Spinal cord (tissue), 10 donors: ENCODE data around the gene TIMD4. TPM values are rescaled to one million over a fixed set of nuclear protein-coding genes. Genes with fewer than 3 reads are reported as not detected.

Experiments
- DNase-seq, 6 donors: peaks; one replicate each; pipeline versions ENCODE4 v3.0.0 to v3.0.0-alpha.2; 2013 to 2015; ENCODE audit warnings: low spot score in 6 of 6, low read depth in 4 of 6
- H3K27ac ChIP-seq: one replicate; pipeline ENCODE4 v1.5.1; 2013; ENCODE audit warnings: low read depth, low read length, control low read depth
- H3K27me3 ChIP-seq: one replicate; pipeline ENCODE4 v1.6.1; 2013; ENCODE audit warnings: low read length; ENCODE audit not compliant: control insufficient read depth, insufficient read depth
- H3K36me3 ChIP-seq: one replicate; pipeline ENCODE4 v1.6.1; 2013; ENCODE audit warnings: low read length; ENCODE audit not compliant: control insufficient read depth, insufficient read depth
- H3K4me1 ChIP-seq: one replicate; pipeline ENCODE4 v1.6.1; 2013; ENCODE audit warnings: low read length; ENCODE audit not compliant: control insufficient read depth, insufficient read depth
- H3K4me3 ChIP-seq: one replicate; pipeline ENCODE4 v1.5.1; 2013; ENCODE audit warnings: low read depth, low read length, control low read depth
- H3K9me3 ChIP-seq: one replicate; pipeline ENCODE4 v1.6.1; 2013; ENCODE audit warnings: low read length; ENCODE audit not compliant: control insufficient read depth, insufficient read depth
- WGBS: methylation state at CpG from one replicate; pipeline ENCODE4 v1.1.5; 2013; ENCODE audit warnings: missing lambda C conversion rate; ENCODE audit not compliant: insufficient coverage; 5-methylcytosine and 5-hydroxymethylcytosine counted together
- polyA plus RNA-seq, 2 donors: library from polyadenylated mRNA; unstranded; fragments of 120-200 nt; gene quantifications; one replicate each; pipeline ENCODE4 v1.2.1, GENCODE V29; 2013; ENCODE audit not compliant: insufficient read length in 2 of 2
- total RNA-seq, 2 donors: library from RNA; depleted of rRNA in 1 of 2; stranded (reverse); fragments of 120-200 nt in 1 of 2; fragments of >200 nt in 1 of 2; gene quantifications; one replicate each; pipeline versions ENCODE4 v1.2.3 to v1.2.4, GENCODE V29; 2013 to 2014
- donor health status: healthy.

The TIMD4 gene
- total and polyA plus RNA-seq, 4 donors, result 0.40 to 5.3 (median 0.66) TPM

GRCh38 chr5:156879665-156880285, 83.3 kb downstream of the TIMD4 start:
- Histone ChIP-seq H3K4me1 (no peaks in the 10 kb centered on the region), H3K27me3 (no peaks in the 10 kb centered on the region), H3K4me3 (no peak overlapping the region), H3K36me3 (no peaks in the 10 kb centered on the region), H3K27ac (no peak overlapping the region), H3K9me3 (no peaks in the 10 kb centered on the region)
- DNase-seq, result peak in 2 of 6 donors; percentile 25 to 41
- WGBS, result 100% methylated on average over 1 of the region's 3 CpGs

GRCh38 chr5:156871212-156871611, 91.8 kb downstream of the TIMD4 start:
- Histone ChIP-seq H3K9me3 (no peaks in the 10 kb centered on the region), H3K36me3 (no peaks in the 10 kb centered on the region), H3K27me3 (no peaks in the 10 kb centered on the region), H3K4me3 (no peak overlapping the region), H3K4me1 (no peaks in the 10 kb centered on the region), H3K27ac (no peak overlapping the region)
- DNase-seq, result no peak
- 71% methylated on average over 1 of the region's 1 CpG for WGBS

GRCh38 chr5:156870498-156870839, 92.6 kb downstream of the TIMD4 start:
- Histone ChIP-seq H3K36me3 (no peaks in the 10 kb centered on the region), H3K4me1 (no peaks in the 10 kb centered on the region), H3K4me3 (no peak overlapping the region), H3K27me3 (no peaks in the 10 kb centered on the region), H3K9me3 (no peaks in the 10 kb centered on the region), H3K27ac (no peak overlapping the region)
- no CpG with 5 or more reads among the region's 1 CpG for WGBS
- no peak for DNase-seq

Other genes starting within 250 kb of the TIMD4 start
- gene PPP1R2B, start 112.9 kb downstream of the TIMD4 start, total RNA-seq, result under 1 TPM; 0.11 to 0.20 TPM
- not detected for gene PPP1R2B, start 112.9 kb downstream of the TIMD4 start, polyA plus RNA-seq
- gene HAVCR1, start 95.9 kb upstream of the TIMD4 start, total RNA-seq, result under 1 TPM; 0.11 to 0.20 TPM
- under 1 TPM; 0.20 to 0.60 TPM for gene HAVCR1, start 95.9 kb upstream of the TIMD4 start, polyA plus RNA-seq
- 10 to 100 TPM; 10.6 to 22.9 TPM for gene HAVCR2, start 145.8 kb upstream of the TIMD4 start, total RNA-seq
- 1 to 10 TPM; 8.5 to 8.9 TPM for gene HAVCR2, start 145.8 kb upstream of the TIMD4 start, polyA plus RNA-seq
- 10 to 100 TPM; 19.5 to 23.2 TPM for gene MED7, start 179.6 kb upstream of the TIMD4 start, total RNA-seq
- 10 to 100 TPM; 18.7 to 19.8 TPM for gene MED7, start 179.6 kb upstream of the TIMD4 start, polyA plus RNA-seq
- gene GARIN3, start 203.0 kb upstream of the TIMD4 start, total RNA-seq, result not detected
- not detected for gene GARIN3, start 203.0 kb upstream of the TIMD4 start, polyA plus RNA-seq
- gene ITK, start 217.6 kb upstream of the TIMD4 start, total RNA-seq, result under 1 TPM; 0.06 to 0.50 TPM
- under 1 TPM; 0.41 to 0.51 TPM for gene ITK, start 217.6 kb upstream of the TIMD4 start, polyA plus RNA-seq